PFSK-1 (cell line): ENCODE data around the gene SRRT.

Experiments used
- FOXP2 ChIP-seq: optimal IDR thresholded peaks from 2 replicates; pipeline ENCODE3; 2011; ENCODE audit warnings: borderline replicate concordance, control low read depth, inconsistent platforms; ENCODE audit not compliant: insufficient read depth; ENCODE audit errors: extremely low read length, extremely low read depth
- POLR2AphosphoS5 ChIP-seq: IDR thresholded peaks from 2 replicates; pipeline ENCODE4 v1.6.1; 2012; ENCODE audit warnings: low read depth, mild to moderate bottlenecking, control low read depth, low read length, moderate library complexity

- TF ChIP-seq POLR2AphosphoS5 (no peak), FOXP2 (no peak)
Observed at GRCh38 chr7:100854146-100854895, 20.6 kb upstream of the SRRT start.
